H9 (cell line): ENCODE results near the gene LRFN2. TPM values are rescaled to one million over a fixed set of nuclear protein-coding genes. Genes with fewer than 3 reads are reported as not detected.

ENCODE experiments used
- DNase-seq: peaks from one replicate; pipeline ENCODE4 v3.0.0-alpha.2; 2017
- H2AFZ ChIP-seq: one replicate; pipeline ENCODE4 v1.6.1; 2013; ENCODE audit warnings: mild to moderate bottlenecking, low read length, control low read depth, moderate library complexity
- H2AK5ac ChIP-seq: 2 replicates; pipeline ENCODE4 v1.6.1; 2013; ENCODE audit warnings: low read length, control low read depth, mixed read lengths; ENCODE audit not compliant: insufficient read length
- H2BK120ac ChIP-seq: one replicate; pipeline ENCODE4 v1.6.1; 2013; ENCODE audit warnings: low read depth, mild to moderate bottlenecking, low read length, control low read depth, inconsistent platforms; ENCODE audit not compliant: poor library complexity, severe bottlenecking
- H2BK12ac ChIP-seq: 2 replicates; pipeline ENCODE4 v1.6.1; 2013; ENCODE audit warnings: low read length, control low read depth, mixed read lengths, low read depth; ENCODE audit not compliant: insufficient read length
- H2BK15ac ChIP-seq: 2 replicates; pipeline ENCODE4 v1.6.1; 2013; ENCODE audit warnings: low read depth, low read length, control low read depth
- H2BK20ac ChIP-seq: one replicate; pipeline ENCODE4 v1.6.1; 2013; ENCODE audit warnings: low read depth, mild to moderate bottlenecking, low read length, control low read depth, inconsistent platforms; ENCODE audit not compliant: poor library complexity, severe bottlenecking
- H2BK5ac ChIP-seq: 2 replicates; pipeline ENCODE4 v1.6.1; 2013; ENCODE audit warnings: low read length, control low read depth, mixed read lengths; ENCODE audit not compliant: insufficient read length
- H3K14ac ChIP-seq: 2 replicates; pipeline ENCODE4 v1.6.1; 2013; ENCODE audit warnings: low read length, control low read depth; ENCODE audit not compliant: insufficient read depth
- H3K18ac ChIP-seq: 2 replicates; pipeline ENCODE4 v1.6.1; 2013; ENCODE audit warnings: low read depth, mild to moderate bottlenecking, mixed read lengths, low read length, control low read depth; ENCODE audit not compliant: insufficient read length
- H3K23ac ChIP-seq: 2 replicates; pipeline ENCODE4 v1.6.1; 2013; ENCODE audit warnings: low read length, control low read depth, mixed read lengths, low read depth; ENCODE audit not compliant: insufficient read length
- H3K23me2 ChIP-seq: 2 replicates; pipeline ENCODE4 v1.6.1; 2013; ENCODE audit warnings: low read depth, mild to moderate bottlenecking, mixed read lengths, low read length, control low read depth; ENCODE audit not compliant: insufficient read length, poor library complexity, severe bottlenecking
- H3K27ac ChIP-seq: 2 replicates; pipeline ENCODE4 v1.5.1; 2013; ENCODE audit warnings: low read length, control low read depth, mixed read lengths, low read depth; ENCODE audit not compliant: insufficient read length
- H3K27me3 ChIP-seq: 2 replicates; pipeline ENCODE4 v1.6.1; 2013; ENCODE audit warnings: low read length, control low read depth, inconsistent platforms; ENCODE audit not compliant: insufficient read depth
- H3K4ac ChIP-seq: 2 replicates; pipeline ENCODE4 v1.6.1; 2013; ENCODE audit warnings: low read depth, mild to moderate bottlenecking, control low read depth, inconsistent platforms, low read length, moderate library complexity
- H3K4me1 ChIP-seq: 2 replicates; pipeline ENCODE4 v1.6.1; 2013; ENCODE audit warnings: low read length, control low read depth, inconsistent platforms; ENCODE audit not compliant: insufficient read depth
- H3K4me2 ChIP-seq: 2 replicates; pipeline ENCODE4 v1.6.1; 2013; ENCODE audit warnings: low read length, control low read depth, mixed read lengths; ENCODE audit not compliant: insufficient read length, insufficient read depth
- H3K56ac ChIP-seq: 2 replicates; pipeline ENCODE4 v1.6.1; 2013; ENCODE audit warnings: low read depth, mild to moderate bottlenecking, mixed read lengths, low read length, control low read depth; ENCODE audit not compliant: insufficient read length
- H3K79me1 ChIP-seq: 2 replicates; pipeline ENCODE4 v1.6.1; 2013; ENCODE audit warnings: low read depth, mild to moderate bottlenecking, moderate library complexity, low read length, control low read depth, inconsistent platforms; ENCODE audit not compliant: insufficient read depth, poor library complexity, severe bottlenecking
- H3K79me2 ChIP-seq: 2 replicates; pipeline ENCODE4 v1.6.1; 2013; ENCODE audit warnings: low read length, control low read depth, inconsistent platforms; ENCODE audit not compliant: insufficient read depth
- H3K9ac ChIP-seq: 2 replicates; pipeline ENCODE4 v1.6.1; 2013; ENCODE audit warnings: low read length, control low read depth, mixed read lengths; ENCODE audit not compliant: insufficient read length; ENCODE audit errors: extremely low read depth
- H3K9me3 ChIP-seq: one replicate; pipeline ENCODE4 v1.6.1; 2013; ENCODE audit warnings: low read depth, low read length, inconsistent platforms; ENCODE audit not compliant: control insufficient read depth
- H3T11ph ChIP-seq: one replicate; pipeline ENCODE4 v1.6.1; 2013; ENCODE audit warnings: mild to moderate bottlenecking, low read length, control low read depth, inconsistent platforms
- H4K20me1 ChIP-seq: one replicate; pipeline ENCODE4 v1.6.1; 2013; ENCODE audit not compliant: control insufficient read depth, insufficient read length, insufficient read depth
- H4K5ac ChIP-seq: 2 replicates; pipeline ENCODE4 v1.6.1; 2013; ENCODE audit warnings: low read depth, mild to moderate bottlenecking, mixed read lengths, low read length, control low read depth; ENCODE audit not compliant: insufficient read length
- H4K8ac ChIP-seq: replicated peaks from 2 replicates; pipeline ENCODE4 v1.6.1; 2013; ENCODE audit warnings: low read length, control low read depth, mixed read lengths, low read depth; ENCODE audit not compliant: insufficient read length
- H4K91ac ChIP-seq: 2 replicates; pipeline ENCODE4 v1.6.1; 2013; ENCODE audit warnings: low read depth, mild to moderate bottlenecking, moderate library complexity, mixed read lengths, low read length, control low read depth; ENCODE audit not compliant: insufficient read length
- H3K27ac Mint-ChIP-seq, 3 experiments: 2 replicates in 2 of 3; 3 replicates in 1 of 3; pipeline ENCODE4 v1.8.0; 2020 to 2021; ENCODE audit warnings: mixed read lengths in 3 of 3, mild to moderate bottlenecking in 1 of 3, moderate library complexity in 1 of 3
- H3K27me3 Mint-ChIP-seq: 2 replicates; pipeline ENCODE4 v1.8.0; 2021; ENCODE audit warnings: low read depth, mild to moderate bottlenecking, moderate library complexity, mixed read lengths
- H3K36me3 Mint-ChIP-seq, 3 experiments: 2 replicates in 2 of 3; 3 replicates in 1 of 3; pipeline ENCODE4 v1.8.0; 2020 to 2021; ENCODE audit warnings: low read depth in 3 of 3, mixed read lengths in 3 of 3; ENCODE audit not compliant: insufficient read depth in 1 of 3
- H3K4me1 Mint-ChIP-seq, 2 experiments: 2 replicates each; pipeline ENCODE4 v1.8.0; 2020; ENCODE audit warnings: mixed read lengths in 2 of 2
- H3K4me3 Mint-ChIP-seq, 2 experiments: 2 replicates in 1 of 2; 3 replicates in 1 of 2; pipeline ENCODE4 v1.8.0; 2020 to 2021; ENCODE audit warnings: mild to moderate bottlenecking in 2 of 2, mixed read lengths in 2 of 2, moderate library complexity in 1 of 2
- H3K9me3 Mint-ChIP-seq, 2 experiments: 2 replicates in 1 of 2; 3 replicates in 1 of 2; pipeline ENCODE4 v1.8.0; 2020; ENCODE audit warnings: mild to moderate bottlenecking in 2 of 2, mixed read lengths in 2 of 2, moderate library complexity in 1 of 2
- WGBS: extraction: QIAGEN DNeasy Blood & Tissue Kit; methylation state at CpG from one replicate; pipeline ENCODE4 v1.1.7; 2013; ENCODE audit warnings: missing lambda C conversion rate, low lambda C conversion rate, mixed read lengths; ENCODE audit not compliant: insufficient read length; ENCODE audit errors: extremely low coverage; 5-methylcytosine and 5-hydroxymethylcytosine counted together
- total RNA-seq: library from RNA; stranded (reverse); gene quantifications from 2 replicates; pipeline ENCODE4 v1.2.1, GENCODE V29; 2021
- TF ChIP-seq, protein P1 (sequence below): fragments of 200-600 bp; sonication (generic); conservative IDR thresholded peaks from 3 replicates; pipeline ENCODE4 v1.8.0; 2021; ENCODE audit warnings: antibody characterized with exemption, mild to moderate bottlenecking

LRFN2 gene
- total RNA-seq, 1 experiment from 2014 or later, result 0.11 TPM

DNA sequence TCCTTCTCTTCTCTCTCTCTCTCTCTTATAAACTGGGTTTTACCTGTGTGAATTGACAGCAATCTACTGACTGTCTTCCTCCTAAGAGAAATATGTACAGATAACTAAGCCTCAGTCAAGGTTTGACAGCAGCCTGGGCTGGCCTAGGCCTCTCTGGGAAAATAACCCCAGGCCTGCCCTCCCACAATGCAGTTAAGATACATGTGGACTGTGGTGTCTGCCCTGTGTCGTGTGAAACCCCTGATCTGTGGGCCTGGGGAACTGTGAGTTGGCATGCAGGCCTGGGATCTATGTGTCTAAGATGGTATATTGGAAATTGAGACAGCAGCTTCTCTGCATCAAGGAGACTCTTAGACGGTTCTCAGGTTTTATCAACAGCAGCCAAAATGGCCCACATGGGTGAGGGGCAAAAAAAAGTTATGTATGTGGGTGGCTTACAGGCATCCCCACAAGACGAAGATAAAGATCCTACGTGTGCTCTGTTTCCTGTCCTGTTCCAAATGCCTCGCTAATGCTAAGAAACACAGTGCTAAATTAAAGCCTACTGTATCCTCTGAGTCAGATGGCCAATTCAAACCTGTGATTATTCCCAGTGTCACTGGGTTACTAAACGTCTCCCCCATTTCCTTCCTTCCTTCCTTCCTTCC is 19.0 kb downstream of the LRFN2 start:
- Histone ChIP-seq H2BK15ac (no peak overlapping the region), H3K18ac (no peak overlapping the region), H4K5ac (no peak overlapping the region), H4K91ac (no peak overlapping the region), H4K8ac (no peak overlapping the region), H3K23me2 (no peaks in the 10 kb centered on the region), H3K27ac (no peak overlapping the region), H3K4me1 (peaks cover 4% of the 10 kb centered on the region), H3K9me3 (no peaks in the 10 kb centered on the region), H3K27me3 (no peaks in the 10 kb centered on the region), H2AFZ (no peak overlapping the region), H4K20me1 (no peaks in the 10 kb centered on the region), H3K79me1 (no peaks in the 10 kb centered on the region), H3K23ac (no peak overlapping the region), H3K56ac (no peak overlapping the region), H2BK120ac (no peak overlapping the region), H3K9ac (no peak overlapping the region), H2BK5ac (no peak overlapping the region), H3K4me2 (no peak overlapping the region), H2BK12ac (no peak overlapping the region), H2AK5ac (no peak overlapping the region), H3K4ac (no peak overlapping the region), H3K14ac (0 out of 2 replicates have a peak overlapping the region, but pooled peaks have one; percentile 23), H3T11ph (no peak overlapping the region), H3K79me2 (0 out of 2 replicates have a peak, but pooled peaks cover 2% of the 10 kb centered on the region), H2BK20ac (no peak overlapping the region)
- H3K36me3 Mint-ChIP-seq, result no peaks in the 10 kb centered on the region
- TF ChIP-seq, protein P1, sequence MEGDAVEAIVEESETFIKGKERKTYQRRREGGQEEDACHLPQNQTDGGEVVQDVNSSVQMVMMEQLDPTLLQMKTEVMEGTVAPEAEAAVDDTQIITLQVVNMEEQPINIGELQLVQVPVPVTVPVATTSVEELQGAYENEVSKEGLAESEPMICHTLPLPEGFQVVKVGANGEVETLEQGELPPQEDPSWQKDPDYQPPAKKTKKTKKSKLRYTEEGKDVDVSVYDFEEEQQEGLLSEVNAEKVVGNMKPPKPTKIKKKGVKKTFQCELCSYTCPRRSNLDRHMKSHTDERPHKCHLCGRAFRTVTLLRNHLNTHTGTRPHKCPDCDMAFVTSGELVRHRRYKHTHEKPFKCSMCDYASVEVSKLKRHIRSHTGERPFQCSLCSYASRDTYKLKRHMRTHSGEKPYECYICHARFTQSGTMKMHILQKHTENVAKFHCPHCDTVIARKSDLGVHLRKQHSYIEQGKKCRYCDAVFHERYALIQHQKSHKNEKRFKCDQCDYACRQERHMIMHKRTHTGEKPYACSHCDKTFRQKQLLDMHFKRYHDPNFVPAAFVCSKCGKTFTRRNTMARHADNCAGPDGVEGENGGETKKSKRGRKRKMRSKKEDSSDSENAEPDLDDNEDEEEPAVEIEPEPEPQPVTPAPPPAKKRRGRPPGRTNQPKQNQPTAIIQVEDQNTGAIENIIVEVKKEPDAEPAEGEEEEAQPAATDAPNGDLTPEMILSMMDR, result no peak
- no peak overlapping the region for H3K4me3 Mint-ChIP-seq
- WGBS, result no CpG with 5 or more reads among the region's 6 CpGs
- no peaks in the 10 kb centered on the region for H3K27me3 Mint-ChIP-seq
- DNase-seq, result no peak
- H3K9me3 Mint-ChIP-seq, result no peaks in the 10 kb centered on the region
- peak overlapping the region in 1 of 3 experiments; percentile 5; a peak in 1 of 7 replicates for H3K27ac Mint-ChIP-seq
- peaks cover 10% of the 10 kb centered on the region in 2 experiments for H3K4me1 Mint-ChIP-seq
